NCI-H2227 (cell line): ENCODE measurements around the gene C19orf25.
"Not testable (repeated sequence)": the region's sequence is repeated elsewhere in the genome, so short reads cannot be mapped to it uniquely, and the experiment has no call there.

Experiments
- DNase-seq: peaks from one replicate; lab custom pipeline; 2025; ENCODE audit not compliant: unreplicated experiment; lab: John Stamatoyannopoulos, UW

Gene C19orf25

GRCh38 chr19:1478934-1479707, at the start of gene C19orf25:
Gene C19orf25 (minus strand): TSS chr19:1479215. CDS start chr19:1478903, 312 bp downstream.
- peak; percentile 95 for DNase-seq

GRCh38 chr19:1527650-1528309, 48.8 kb upstream of the C19orf25 start:
- DNase-seq, result no peak

GRCh38 chr19:1526979-1527649, 48.1 kb upstream of the C19orf25 start:
- DNase-seq, result no peak

GRCh38 chr19:1526066-1526778, 47.2 kb upstream of the C19orf25 start:
- DNase-seq, result no peak

GRCh38 chr19:1525343-1525742, 46.3 kb upstream of the C19orf25 start:
- DNase-seq, result no peak

GRCh38 chr19:1524972-1525325, 45.9 kb upstream of the C19orf25 start:
- no peak for DNase-seq

- DNase-seq, result no peak
Measured at GRCh38 chr19:1524287-1524971, 45.4 kb upstream of the C19orf25 start.

- peak; percentile 25 for DNase-seq
Measured at GRCh38 chr19:1523412-1524286, 44.6 kb upstream of the C19orf25 start, which contains the start of gene PLK5. Gene PLK5 (plus strand): TSS chr19:1524077. CDS start chr19:1526997, 2,920 bp downstream.

GRCh38 chr19:1522838-1523237, 43.8 kb upstream of the C19orf25 start:
- no peak for DNase-seq

- DNase-seq, result no peak
Measured at GRCh38 chr19:1522061-1522460, 43.0 kb upstream of the C19orf25 start.

GRCh38 chr19:1521636-1522035, 42.6 kb upstream of the C19orf25 start:
- DNase-seq, result no peak

- no peak for DNase-seq
Measured at GRCh38 chr19:1520203-1520780, 41.3 kb upstream of the C19orf25 start.

- DNase-seq, result not testable (repeated sequence)
Measured at GRCh38 chr19:1519802-1520201, 40.8 kb upstream of the C19orf25 start.

GRCh38 chr19:1518471-1518870, 39.5 kb upstream of the C19orf25 start:
- DNase-seq, result no peak

- no peak for DNase-seq
Measured at GRCh38 chr19:1516395-1516753, 37.4 kb upstream of the C19orf25 start.

GRCh38 chr19:1514986-1515721, 36.1 kb upstream of the C19orf25 start:
- DNase-seq, result no peak

- DNase-seq, result no peak
Measured at GRCh38 chr19:1514295-1514661, 35.3 kb upstream of the C19orf25 start.

GRCh38 chr19:1513499-1514294, 34.7 kb upstream of the C19orf25 start:
- peak; percentile 29 for DNase-seq
